A549 (cell line): ENCODE measurements around the gene CLIC4. TPM values are rescaled to one million over a fixed set of nuclear protein-coding genes. Genes with fewer than 3 reads are reported as not detected.

Experiments used
- ATAC-seq, 2 experiments: fragments of 200-7000 bp in 1 of 2; fragments of >200 bp in 1 of 2; cut with Nextera tagmentation in 1 of 2; cut with Tn5 transposase in 1 of 2; 3 replicates each; pipeline versions ENCODE4 v1.8.0 to v1.9.1; 2018 to 2020; ENCODE audit warnings: mild to moderate bottlenecking in 1 of 2, moderate library complexity in 1 of 2
- CTCF ChIA-PET: fragments of 300-600 bp; sonication (Branson Sonifier 250); formaldehyde crosslinking; extraction: SDS; loops from one replicate; lab custom pipeline; 2021; ENCODE audit warnings: antibody characterized with exemption, inconsistent platforms; lab: Yijun Ruan, JAX
- POLR2A ChIA-PET: fragments of 350-600 bp; formaldehyde crosslinking; extraction: SDS; loops from one replicate; lab custom pipeline; 2021; ENCODE audit warnings: antibody characterized with exemption, inconsistent platforms; lab: Yijun Ruan, JAX
- DNase-seq, 2 experiments: peaks; one replicate each; pipeline versions ENCODE4 v3.0.0 to v3.0.0-alpha.2; 2011 to 2016; ENCODE audit warnings: low read depth in 1 of 2, low spot score in 1 of 2
- FAIRE-seq: peaks from 2 replicates; lab custom pipeline; 2011; peaks lifted over from hg19 to GRCh38; lab: Jason Lieb, UNC
- H3K27ac ChIP-seq, 2 experiments: fragments of >200 bp; sonication (Bioruptor Twin); formaldehyde crosslinking; 3 replicates each; pipeline ENCODE4 v1.5.1; 2016 to 2017
- H3K4me1 ChIP-seq: fragments of >200 bp; sonication (Bioruptor Twin); formaldehyde crosslinking; 3 replicates; pipeline ENCODE4 v1.6.1; 2016
- H3K4me2 ChIP-seq: fragments of >200 bp; sonication (Bioruptor Twin); formaldehyde crosslinking; 3 replicates; pipeline ENCODE4 v1.6.1; 2016
- H3K4me3 ChIP-seq: fragments of >200 bp; sonication (Bioruptor Twin); formaldehyde crosslinking; 3 replicates; pipeline ENCODE4 v1.5.1; 2016
- H3K9me3 ChIP-seq: fragments of >200 bp; sonication (Bioruptor Twin); formaldehyde crosslinking; 3 replicates; pipeline ENCODE4 v1.6.1; 2016
- CBX2 ChIP-seq: fragments of 200-600 bp; sonication (generic); IDR thresholded peaks from 2 replicates; pipeline ENCODE4 v1.6.1; 2016; ENCODE audit warnings: low read depth, mild to moderate bottlenecking, borderline replicate concordance
- CEBPB ChIP-seq, 2 experiments: fragments of >200 bp in 1 of 2; sonication (Bioruptor Twin) in 1 of 2; formaldehyde crosslinking in 1 of 2; IDR thresholded peaks; 2 replicates each; pipeline ENCODE4 v1.6.1; 2012 to 2016
- CHD2 ChIP-seq: fragments of 150-350 bp; IDR thresholded peaks from 2 replicates; pipeline ENCODE4 v1.6.1; 2014; ENCODE audit warnings: low read length; ENCODE audit not compliant: partially characterized antibody
- EHF ChIP-seq: fragments of 250-450 bp; sonication (Bioruptor Pico); IDR thresholded peaks from 2 replicates; pipeline ENCODE4 v1.5.0; 2020; ENCODE audit warnings: mild to moderate bottlenecking
- EHMT2 ChIP-seq: fragments of 200-600 bp; sonication (generic); IDR thresholded peaks from 2 replicates; pipeline ENCODE4 v1.6.1; 2016; ENCODE audit warnings: antibody characterized with exemption, low read depth, mild to moderate bottlenecking, moderate library complexity
- ESRRA ChIP-seq: fragments of 150-350 bp; IDR thresholded peaks from 2 replicates; pipeline ENCODE4 v1.6.1; 2014; ENCODE audit warnings: mild to moderate bottlenecking, low read length, borderline replicate concordance
- FOSL2 ChIP-seq, 2 experiments: fragments of 450-650 bp in 1 of 2; fragments of >200 bp in 1 of 2; sonication (Bioruptor Twin) in 1 of 2; formaldehyde crosslinking; IDR thresholded peaks; 2 replicates each; pipeline versions ENCODE4 v1.5.0 to v1.6.1; 2016 to 2020; ENCODE audit warnings: mild to moderate bottlenecking in 1 of 2, moderate library complexity in 1 of 2
- GATA3 ChIP-seq: IDR thresholded peaks from 2 replicates; pipeline ENCODE4 v1.6.1; 2012; ENCODE audit warnings: borderline replicate concordance
- HEYL ChIP-seq: fragments of 250-450 bp; sonication (Bioruptor Pico); IDR thresholded peaks from 2 replicates; pipeline ENCODE4 v1.8.0; 2021; ENCODE audit warnings: mild to moderate bottlenecking, moderate library complexity
- HOXB13 ChIP-seq: fragments of 250-450 bp; sonication (Bioruptor Pico); IDR thresholded peaks from 2 replicates; pipeline ENCODE4 v1.5.0; 2020; ENCODE audit warnings: low read depth, mild to moderate bottlenecking, moderate library complexity
- HOXB5 ChIP-seq: fragments of 250-450 bp; sonication (Bioruptor Pico); IDR thresholded peaks from 2 replicates; pipeline ENCODE4 v1.5.0; 2020; ENCODE audit warnings: mild to moderate bottlenecking, moderate library complexity
- JUNB ChIP-seq: fragments of >200 bp; sonication (Bioruptor Twin); formaldehyde crosslinking; IDR thresholded peaks from 2 replicates; pipeline ENCODE4 v1.6.1; 2016
- KDM1A ChIP-seq: fragments of 200-600 bp; sonication (generic); IDR thresholded peaks from 2 replicates; pipeline ENCODE4 v1.6.1; 2016; ENCODE audit warnings: low read depth, mild to moderate bottlenecking
- KDM5A ChIP-seq: fragments of 200-600 bp; sonication (generic); IDR thresholded peaks from 2 replicates; pipeline ENCODE4 v1.6.1; 2016; ENCODE audit warnings: antibody characterized with exemption, mild to moderate bottlenecking
- MAFK ChIP-seq: fragments of 450-650 bp; IDR thresholded peaks from 2 replicates; pipeline ENCODE4 v1.6.1; 2014; ENCODE audit not compliant: partially characterized antibody
- NR3C1 ChIP-seq: fragments of >200 bp; sonication (Bioruptor Twin); formaldehyde crosslinking; IDR thresholded peaks from 3 replicates; pipeline ENCODE4 v1.6.1; 2017
- PHF8 ChIP-seq: fragments of 200-600 bp; sonication (generic); IDR thresholded peaks from 2 replicates; pipeline ENCODE4 v1.6.1; 2016; ENCODE audit warnings: low read depth, mild to moderate bottlenecking, antibody characterized with exemption, moderate library complexity, borderline replicate concordance
- POLR2A ChIP-seq: IDR thresholded peaks from 2 replicates; pipeline ENCODE4 v1.6.1; 2012; ENCODE audit warnings: mild to moderate bottlenecking, low read length
- RAD21 ChIP-seq, 2 experiments: fragments of >200 bp in 1 of 2; sonication (Bioruptor Twin) in 1 of 2; formaldehyde crosslinking in 1 of 2; IDR thresholded peaks in 1 of 2; conservative IDR thresholded peaks in 1 of 2; 2 replicates in 1 of 2; 3 replicates in 1 of 2; pipeline ENCODE4 v1.6.1; 2012 to 2018; ENCODE audit warnings: inconsistent platforms in 1 of 2
- RARB ChIP-seq: fragments of 250-450 bp; sonication (Bioruptor Pico); IDR thresholded peaks from 2 replicates; pipeline ENCODE4 v1.8.0; 2021; ENCODE audit warnings: mild to moderate bottlenecking, moderate library complexity
- RCOR1 ChIP-seq: fragments of 150-350 bp; IDR thresholded peaks from 2 replicates; pipeline ENCODE4 v1.6.1; 2014; ENCODE audit warnings: antibody characterized with exemption, low read length, low read depth
- RFX5 ChIP-seq: fragments of 450-650 bp; IDR thresholded peaks from 2 replicates; pipeline ENCODE4 v1.7.1; 2014; ENCODE audit warnings: antibody characterized with exemption, mild to moderate bottlenecking, moderate library complexity
- SMC3 ChIP-seq: fragments of >200 bp; sonication (Bioruptor Twin); formaldehyde crosslinking; IDR thresholded peaks from 3 replicates; pipeline ENCODE4 v1.6.1; 2018; ENCODE audit warnings: inconsistent platforms
- ZC3H11A ChIP-seq: fragments of 450-650 bp; IDR thresholded peaks from 2 replicates; pipeline ENCODE4 v1.6.1; 2014; ENCODE audit warnings: antibody characterized with exemption, mild to moderate bottlenecking
- ZFP36 ChIP-seq: fragments of 450-650 bp; IDR thresholded peaks from 2 replicates; pipeline ENCODE4 v1.6.1; 2014; ENCODE audit warnings: borderline replicate concordance; ENCODE audit not compliant: partially characterized antibody
- ZSCAN20 ChIP-seq: fragments of 250-450 bp; sonication (Bioruptor Pico); IDR thresholded peaks from 2 replicates; pipeline ENCODE4 v1.8.0; 2022; ENCODE audit warnings: mild to moderate bottlenecking, moderate library complexity
- WGBS: methylation state at CpG from one replicate; pipeline ENCODE4 v1.1.6; 2017; ENCODE audit errors: missing lambda C conversion rate; 5-methylcytosine and 5-hydroxymethylcytosine counted together
- polyA plus RNA-seq, 4 experiments: library from polyadenylated mRNA; depleted of rRNA in 3 of 4; stranded (reverse); fragments of >200 nt; fragmentation: RNase III in 1 of 4; extraction: RNeasy Plus Mini Kit Qiagen cat#74134 plus additional on column Dnase treatment in 1 of 4; gene quantifications; 2 replicates in 3 of 4; 3 replicates in 1 of 4; pipeline ENCODE4 v1.2.3, GENCODE V29; 2011 to 2017
- TF ChIP-seq, protein P1 (sequence below): fragments of 200-600 bp; sonication (generic); IDR thresholded peaks from 2 replicates; pipeline ENCODE4 v1.6.1; 2016; ENCODE audit warnings: antibody characterized with exemption, mild to moderate bottlenecking, moderate library complexity
- TF ChIP-seq, protein P2 (sequence below): fragments of 450-650 bp; IDR thresholded peaks from 2 replicates; pipeline ENCODE4 v1.6.1; 2014; ENCODE audit warnings: antibody characterized with exemption
- TF ChIP-seq, protein P3 (sequence below): IDR thresholded peaks from 2 replicates; pipeline ENCODE4 v1.6.1; 2012

CLIC4 gene
- polyA plus RNA-seq, 2 of the 4 experiments (the other 2 are of a cell fraction), result 52.1 to 97.4 TPM

DNA sequence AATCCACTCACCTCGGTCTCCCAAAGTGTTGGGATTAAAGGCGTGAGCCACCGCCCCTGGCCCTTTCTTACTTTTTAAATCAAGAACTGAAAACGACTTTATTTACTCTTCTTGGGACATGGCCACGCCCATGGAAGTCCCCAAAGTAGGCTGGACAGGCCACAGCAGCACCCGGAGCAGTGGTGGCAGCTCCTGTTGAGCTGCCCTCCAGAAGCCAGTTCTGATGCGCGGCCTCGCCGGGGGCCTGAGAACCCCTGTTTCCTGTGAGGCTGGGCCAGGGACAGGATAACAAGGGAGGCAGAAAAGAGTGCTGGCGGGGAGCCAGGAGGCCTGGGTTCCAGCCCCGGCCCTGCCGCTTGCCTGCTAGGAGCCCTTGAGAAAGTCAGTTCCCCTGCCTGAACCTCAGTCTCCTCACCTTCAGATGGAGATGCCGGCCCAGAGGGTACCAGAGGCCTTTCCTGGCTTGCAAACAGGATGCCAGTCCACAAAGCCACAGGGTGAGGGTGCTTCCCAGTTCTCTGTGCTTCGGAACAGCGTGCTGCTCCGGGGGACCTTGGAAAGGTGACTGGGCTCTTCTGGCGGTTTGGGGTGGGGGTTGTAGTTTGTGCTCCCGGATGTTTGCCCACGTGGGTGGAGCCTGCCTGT, 125.4 kb downstream of the CLIC4 start:
- ATAC-seq (no peak), DNase-seq (no peak), FAIRE-seq (no peak)
- POLR2A ChIA-PET, result no interaction called here
- Histone ChIP-seq H3K9me3 (no peaks in the 10 kb centered on the region), H3K4me2 (no peak overlapping the region), H3K4me1 (no peaks in the 10 kb centered on the region), H3K27ac (no peak overlapping the region), H3K4me3 (no peak overlapping the region)
- TF ChIP-seq ESRRA (no peak), EHMT2 (no peak), KDM5A (no peak), MAFK (no peak), CHD2 (no peak), POLR2A (no peak), ZFP36 (no peak), JUNB (no peak), SMC3 (no peak), CEBPB (IDR thresholded peaks at IDR 0.05) (no peak), RCOR1 (no peak), HEYL (CRISPR knock-in tag) (no peak), RARB (no peak), GATA3 (no peak), KDM1A (no peak)
- TF ChIP-seq, protein P1, sequence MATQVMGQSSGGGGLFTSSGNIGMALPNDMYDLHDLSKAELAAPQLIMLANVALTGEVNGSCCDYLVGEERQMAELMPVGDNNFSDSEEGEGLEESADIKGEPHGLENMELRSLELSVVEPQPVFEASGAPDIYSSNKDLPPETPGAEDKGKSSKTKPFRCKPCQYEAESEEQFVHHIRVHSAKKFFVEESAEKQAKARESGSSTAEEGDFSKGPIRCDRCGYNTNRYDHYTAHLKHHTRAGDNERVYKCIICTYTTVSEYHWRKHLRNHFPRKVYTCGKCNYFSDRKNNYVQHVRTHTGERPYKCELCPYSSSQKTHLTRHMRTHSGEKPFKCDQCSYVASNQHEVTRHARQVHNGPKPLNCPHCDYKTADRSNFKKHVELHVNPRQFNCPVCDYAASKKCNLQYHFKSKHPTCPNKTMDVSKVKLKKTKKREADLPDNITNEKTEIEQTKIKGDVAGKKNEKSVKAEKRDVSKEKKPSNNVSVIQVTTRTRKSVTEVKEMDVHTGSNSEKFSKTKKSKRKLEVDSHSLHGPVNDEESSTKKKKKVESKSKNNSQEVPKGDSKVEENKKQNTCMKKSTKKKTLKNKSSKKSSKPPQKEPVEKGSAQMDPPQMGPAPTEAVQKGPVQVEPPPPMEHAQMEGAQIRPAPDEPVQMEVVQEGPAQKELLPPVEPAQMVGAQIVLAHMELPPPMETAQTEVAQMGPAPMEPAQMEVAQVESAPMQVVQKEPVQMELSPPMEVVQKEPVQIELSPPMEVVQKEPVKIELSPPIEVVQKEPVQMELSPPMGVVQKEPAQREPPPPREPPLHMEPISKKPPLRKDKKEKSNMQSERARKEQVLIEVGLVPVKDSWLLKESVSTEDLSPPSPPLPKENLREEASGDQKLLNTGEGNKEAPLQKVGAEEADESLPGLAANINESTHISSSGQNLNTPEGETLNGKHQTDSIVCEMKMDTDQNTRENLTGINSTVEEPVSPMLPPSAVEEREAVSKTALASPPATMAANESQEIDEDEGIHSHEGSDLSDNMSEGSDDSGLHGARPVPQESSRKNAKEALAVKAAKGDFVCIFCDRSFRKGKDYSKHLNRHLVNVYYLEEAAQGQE, result no peak
- TF ChIP-seq, protein P2, sequence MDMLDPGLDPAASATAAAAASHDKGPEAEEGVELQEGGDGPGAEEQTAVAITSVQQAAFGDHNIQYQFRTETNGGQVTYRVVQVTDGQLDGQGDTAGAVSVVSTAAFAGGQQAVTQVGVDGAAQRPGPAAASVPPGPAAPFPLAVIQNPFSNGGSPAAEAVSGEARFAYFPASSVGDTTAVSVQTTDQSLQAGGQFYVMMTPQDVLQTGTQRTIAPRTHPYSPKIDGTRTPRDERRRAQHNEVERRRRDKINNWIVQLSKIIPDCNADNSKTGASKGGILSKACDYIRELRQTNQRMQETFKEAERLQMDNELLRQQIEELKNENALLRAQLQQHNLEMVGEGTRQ, result no peak
- CTCF ChIA-PET, result interaction anchor here (1.2 kb wide), 1 partner anchor 9 kb away, joined by 5 read pairs; no protein-coding TSS in a partner anchor
- WGBS, result 68% methylated on average over 13 of the region's 20 CpGs

DNA sequence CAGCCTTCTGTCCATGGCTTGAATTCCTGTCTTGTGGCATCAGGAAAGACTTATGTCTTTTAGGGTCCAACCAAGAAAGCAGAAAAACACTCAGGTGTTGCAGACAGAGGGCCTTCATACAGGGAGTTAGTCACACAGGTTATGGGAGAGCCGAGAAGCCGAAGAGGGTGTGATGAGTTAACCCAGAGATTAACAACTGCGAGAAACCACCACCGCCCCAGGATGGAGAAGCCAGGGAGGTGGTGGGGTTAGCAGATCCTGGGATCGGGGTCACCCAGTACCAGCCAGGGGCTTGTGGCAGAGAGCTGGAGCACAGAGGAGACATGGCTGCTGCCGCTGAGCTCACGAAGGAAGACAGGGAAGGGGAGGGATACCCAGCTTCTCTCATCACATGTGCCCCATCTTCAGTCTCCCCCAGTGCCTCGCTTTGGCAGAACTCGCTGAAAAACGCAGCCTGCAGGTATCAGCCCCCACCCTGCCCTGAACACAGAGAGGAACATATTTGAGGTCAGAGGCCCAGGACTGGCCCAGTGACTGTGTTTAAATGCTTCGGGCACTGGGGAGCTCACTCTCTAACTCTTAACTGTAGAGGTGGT, 126.2 kb downstream of the CLIC4 start:
- POLR2A ChIA-PET, result no interaction called here

More for the DNA sequence above, 126.2 kb downstream of the CLIC4 start:
- ATAC-seq (no peak), FAIRE-seq (no peak), DNase-seq (no peak)
- CTCF ChIA-PET, result interaction anchor here (1.2 kb wide), 1 partner anchor 9 kb away, joined by 5 read pairs; no protein-coding TSS in a partner anchor
- H3K4me2 ChIP-seq, result no peak overlapping the region
- no peak overlapping the region for H3K27ac ChIP-seq
- WGBS, result 95% methylated on average over 8 of the region's 11 CpGs
- TF ChIP-seq RFX5 (no peak), RAD21 (conservative IDR thresholded peaks at IDR 0.05 in 1 of 2, IDR thresholded peaks at IDR 0.05 in 1 of 2) (no peak), HEYL (CRISPR knock-in tag) (no peak), NR3C1 (no peak), ZC3H11A (no peak), GATA3 (no peak), CBX2 (no peak), CHD2 (no peak), CEBPB (IDR thresholded peaks at IDR 0.05) (no peak), EHF (CRISPR knock-in tag) (no peak), HOXB13 (CRISPR knock-in tag) (no peak), PHF8 (no peak), FOSL2 (IDR thresholded peaks at IDR 0.05) (no peak), FOSL2 (CRISPR knock-in tag; IDR thresholded peaks at IDR 0.05) (no peak), HOXB5 (CRISPR knock-in tag) (no peak), ZSCAN20 (no peak)
- TF ChIP-seq, protein P3, sequence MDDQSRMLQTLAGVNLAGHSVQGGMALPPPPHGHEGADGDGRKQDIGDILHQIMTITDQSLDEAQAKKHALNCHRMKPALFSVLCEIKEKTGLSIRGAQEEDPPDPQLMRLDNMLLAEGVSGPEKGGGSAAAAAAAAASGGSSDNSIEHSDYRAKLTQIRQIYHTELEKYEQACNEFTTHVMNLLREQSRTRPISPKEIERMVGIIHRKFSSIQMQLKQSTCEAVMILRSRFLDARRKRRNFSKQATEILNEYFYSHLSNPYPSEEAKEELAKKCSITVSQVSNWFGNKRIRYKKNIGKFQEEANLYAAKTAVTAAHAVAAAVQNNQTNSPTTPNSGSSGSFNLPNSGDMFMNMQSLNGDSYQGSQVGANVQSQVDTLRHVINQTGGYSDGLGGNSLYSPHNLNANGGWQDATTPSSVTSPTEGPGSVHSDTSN, result no peak
- TF ChIP-seq, all 56 proteins: peak for 0
- Histone ChIP-seq H3K4me1 (no peaks in the 10 kb centered on the region), H3K9me3 (no peaks in the 10 kb centered on the region), H3K4me3 (no peak overlapping the region)
